PFSK-1 (cell line): ENCODE data around the gene GOLGA6A.

Experiments
- FOXP2 ChIP-seq: optimal IDR thresholded peaks from 2 replicates; pipeline ENCODE3; 2011; ENCODE audit warnings: borderline replicate concordance, control low read depth, inconsistent platforms; ENCODE audit not compliant: insufficient read depth; ENCODE audit errors: extremely low read length, extremely low read depth
- POLR2AphosphoS5 ChIP-seq: IDR thresholded peaks from 2 replicates; pipeline ENCODE4 v1.6.1; 2012; ENCODE audit warnings: low read depth, mild to moderate bottlenecking, control low read depth, low read length, moderate library complexity
- SIN3A ChIP-seq: IDR thresholded peaks from 2 replicates; pipeline ENCODE4 v1.6.1; 2012; ENCODE audit warnings: mild to moderate bottlenecking, low read length, moderate library complexity, borderline replicate concordance; ENCODE audit not compliant: insufficient read depth
- TAF1 ChIP-seq: IDR thresholded peaks from 2 replicates; pipeline ENCODE4 v1.6.1; 2012; ENCODE audit warnings: low read length, control low read depth, borderline replicate concordance; ENCODE audit not compliant: insufficient read depth
- TF ChIP-seq, protein P1 (sequence below), 2 experiments: IDR thresholded peaks; 2 replicates each; pipeline versions ENCODE4 v1.6.1 to v1.8.0; 2011 to 2012; ENCODE audit warnings: low read depth in 2 of 2, low read length in 2 of 2, control low read depth in 1 of 2, inconsistent platforms in 1 of 2, mild to moderate bottlenecking in 1 of 2, moderate library complexity in 1 of 2; ENCODE audit not compliant: insufficient read depth in 1 of 2

The GOLGA6A gene

DNA sequence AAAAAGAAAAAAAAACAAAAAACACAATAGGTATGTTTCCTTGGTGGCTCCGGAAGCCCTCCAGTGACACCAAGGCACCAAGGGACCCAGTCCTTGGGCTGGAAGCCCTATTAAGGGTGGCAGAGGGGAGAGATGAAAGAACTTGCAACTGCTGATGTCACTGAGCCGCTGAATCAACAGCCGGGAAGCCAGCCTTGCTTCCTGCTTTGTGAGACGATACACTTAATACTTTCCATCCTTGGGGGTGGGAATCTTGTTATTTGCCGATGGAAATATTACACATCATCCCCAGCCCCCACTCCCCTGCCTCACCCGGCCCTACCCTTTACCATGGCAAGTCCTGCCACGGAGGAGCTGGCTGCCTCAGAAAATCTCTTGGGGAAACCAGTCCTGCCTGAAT is 42.4 kb upstream of the GOLGA6A start:
- TF ChIP-seq FOXP2: no peak
- TF ChIP-seq SIN3A: no peak

DNA sequence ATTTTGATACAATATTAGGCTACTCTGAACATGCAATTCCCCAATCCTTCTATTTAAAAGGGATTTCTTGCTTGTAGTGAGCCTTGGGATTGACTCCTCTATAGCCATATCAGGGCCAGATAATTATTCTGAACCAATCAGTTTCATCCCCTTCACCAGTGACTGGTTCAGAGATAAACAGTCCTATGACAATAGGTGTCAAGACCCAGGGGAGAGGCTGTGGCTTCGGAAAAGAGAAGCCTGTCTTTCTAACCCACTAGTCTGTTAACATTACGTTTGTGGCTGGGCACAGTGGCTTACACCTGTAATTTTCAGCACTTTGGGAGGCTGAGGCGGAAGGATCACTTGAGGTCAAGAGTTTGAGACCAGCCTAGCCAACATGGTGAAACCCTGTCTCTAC is 41.8 kb upstream of the GOLGA6A start:
- TF ChIP-seq, protein P1, sequence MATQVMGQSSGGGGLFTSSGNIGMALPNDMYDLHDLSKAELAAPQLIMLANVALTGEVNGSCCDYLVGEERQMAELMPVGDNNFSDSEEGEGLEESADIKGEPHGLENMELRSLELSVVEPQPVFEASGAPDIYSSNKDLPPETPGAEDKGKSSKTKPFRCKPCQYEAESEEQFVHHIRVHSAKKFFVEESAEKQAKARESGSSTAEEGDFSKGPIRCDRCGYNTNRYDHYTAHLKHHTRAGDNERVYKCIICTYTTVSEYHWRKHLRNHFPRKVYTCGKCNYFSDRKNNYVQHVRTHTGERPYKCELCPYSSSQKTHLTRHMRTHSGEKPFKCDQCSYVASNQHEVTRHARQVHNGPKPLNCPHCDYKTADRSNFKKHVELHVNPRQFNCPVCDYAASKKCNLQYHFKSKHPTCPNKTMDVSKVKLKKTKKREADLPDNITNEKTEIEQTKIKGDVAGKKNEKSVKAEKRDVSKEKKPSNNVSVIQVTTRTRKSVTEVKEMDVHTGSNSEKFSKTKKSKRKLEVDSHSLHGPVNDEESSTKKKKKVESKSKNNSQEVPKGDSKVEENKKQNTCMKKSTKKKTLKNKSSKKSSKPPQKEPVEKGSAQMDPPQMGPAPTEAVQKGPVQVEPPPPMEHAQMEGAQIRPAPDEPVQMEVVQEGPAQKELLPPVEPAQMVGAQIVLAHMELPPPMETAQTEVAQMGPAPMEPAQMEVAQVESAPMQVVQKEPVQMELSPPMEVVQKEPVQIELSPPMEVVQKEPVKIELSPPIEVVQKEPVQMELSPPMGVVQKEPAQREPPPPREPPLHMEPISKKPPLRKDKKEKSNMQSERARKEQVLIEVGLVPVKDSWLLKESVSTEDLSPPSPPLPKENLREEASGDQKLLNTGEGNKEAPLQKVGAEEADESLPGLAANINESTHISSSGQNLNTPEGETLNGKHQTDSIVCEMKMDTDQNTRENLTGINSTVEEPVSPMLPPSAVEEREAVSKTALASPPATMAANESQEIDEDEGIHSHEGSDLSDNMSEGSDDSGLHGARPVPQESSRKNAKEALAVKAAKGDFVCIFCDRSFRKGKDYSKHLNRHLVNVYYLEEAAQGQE (IDR thresholded peaks at IDR 0.05; ENCODE audit: insufficient read depth in 1 of 2, low read depth in 2 of 2, low read length in 2 of 2): no peak
- TF ChIP-seq SIN3A (no peak), POLR2AphosphoS5 (no peak)

DNA sequence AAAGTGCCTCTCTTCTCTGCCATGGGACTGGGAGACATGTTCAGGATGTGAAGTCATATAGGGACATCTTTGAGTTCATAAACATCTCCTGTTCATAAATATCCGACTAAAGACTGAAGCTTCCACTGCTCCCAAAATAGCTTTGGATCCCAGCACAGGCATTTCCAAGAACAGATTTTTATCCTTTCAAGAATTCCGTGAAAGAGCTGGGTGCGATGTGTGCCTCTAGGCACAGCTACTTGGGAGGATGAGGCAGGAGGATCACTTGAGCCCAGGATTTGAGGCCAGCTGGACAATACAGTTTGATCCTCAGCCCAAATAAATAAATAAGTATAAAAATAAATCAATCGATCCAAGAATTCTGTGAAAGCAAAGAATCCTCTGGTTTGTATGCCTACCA is 41.3 kb upstream of the GOLGA6A start:
- no peak for TF ChIP-seq SIN3A
- TF ChIP-seq FOXP2: no peak
- TF ChIP-seq TAF1: no peak
- no peak for TF ChIP-seq POLR2AphosphoS5
- TF ChIP-seq, protein P1 (IDR thresholded peaks at IDR 0.05; ENCODE audit: insufficient read depth in 1 of 2, low read depth in 2 of 2, low read length in 2 of 2): no peak

DNA sequence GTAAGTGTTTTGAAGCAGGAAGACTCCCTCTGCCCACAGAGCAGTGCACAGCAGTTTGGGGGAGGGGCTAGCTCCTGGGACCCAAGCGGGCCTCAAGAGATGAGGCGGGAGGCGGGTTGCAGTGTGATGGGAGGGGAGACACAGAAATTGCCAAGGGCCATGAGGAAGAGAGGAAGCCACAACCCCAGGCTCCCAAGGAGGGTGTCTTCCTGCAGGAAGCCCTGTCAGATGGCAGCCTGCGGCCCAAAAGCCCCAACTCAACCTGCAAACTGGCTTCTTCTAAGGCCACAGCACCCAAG is 40.7 kb upstream of the GOLGA6A start:
- no peak for TF ChIP-seq TAF1
- no peak for TF ChIP-seq FOXP2
- TF ChIP-seq SIN3A: no peak
- TF ChIP-seq POLR2AphosphoS5: no peak
- TF ChIP-seq, protein P1 (IDR thresholded peaks at IDR 0.05; ENCODE audit: insufficient read depth in 1 of 2, low read depth in 2 of 2, low read length in 2 of 2): no peak

DNA sequence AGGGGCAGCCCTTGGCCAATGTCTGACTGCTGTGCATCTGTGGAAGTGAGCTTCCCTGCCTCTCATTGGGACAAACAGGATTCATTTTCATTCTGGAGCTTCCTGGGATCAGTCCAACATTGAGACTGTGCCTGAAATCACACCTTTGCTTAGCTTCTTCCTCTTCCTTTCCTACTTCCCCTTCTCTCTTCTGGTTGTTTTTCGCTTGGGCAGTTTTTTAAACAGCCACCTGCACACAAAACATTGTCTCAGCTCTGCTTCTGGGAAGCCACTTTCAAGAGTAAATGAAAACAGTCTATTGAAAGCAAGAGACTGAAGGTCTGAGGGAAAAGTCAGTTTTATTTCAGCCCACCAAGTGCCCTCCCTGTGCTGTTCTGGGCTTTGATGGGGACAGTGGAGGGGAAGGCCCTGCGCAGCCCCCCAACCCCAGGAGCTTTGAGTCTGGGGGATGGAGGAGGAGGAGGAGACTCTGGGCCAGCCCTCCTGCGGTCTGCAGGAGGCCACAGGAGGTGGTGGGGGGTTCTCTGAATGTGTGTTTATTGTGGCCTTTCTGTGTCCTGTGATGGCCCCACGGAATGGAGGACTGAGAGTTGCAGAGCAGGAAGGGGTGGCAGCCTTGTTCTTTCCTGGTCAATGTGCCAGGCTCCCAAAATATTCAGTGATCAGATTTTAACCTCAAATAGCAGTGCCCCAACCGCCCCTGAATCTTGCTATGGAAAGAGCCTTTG is 40.2 kb upstream of the GOLGA6A start:
- no peak for TF ChIP-seq POLR2AphosphoS5
- TF ChIP-seq TAF1: no peak
- TF ChIP-seq, protein P1 (IDR thresholded peaks at IDR 0.05; ENCODE audit: insufficient read depth in 1 of 2, low read depth in 2 of 2, low read length in 2 of 2): no peak
- TF ChIP-seq SIN3A: no peak
- TF ChIP-seq FOXP2: no peak
